Measurements from ENCODE around the gene KBTBD4.
"Not testable (repeated sequence)": the region's sequence is repeated elsewhere in the genome, so short reads cannot be mapped to it uniquely, and the experiment has no call there.

The KBTBD4 gene

DNA sequence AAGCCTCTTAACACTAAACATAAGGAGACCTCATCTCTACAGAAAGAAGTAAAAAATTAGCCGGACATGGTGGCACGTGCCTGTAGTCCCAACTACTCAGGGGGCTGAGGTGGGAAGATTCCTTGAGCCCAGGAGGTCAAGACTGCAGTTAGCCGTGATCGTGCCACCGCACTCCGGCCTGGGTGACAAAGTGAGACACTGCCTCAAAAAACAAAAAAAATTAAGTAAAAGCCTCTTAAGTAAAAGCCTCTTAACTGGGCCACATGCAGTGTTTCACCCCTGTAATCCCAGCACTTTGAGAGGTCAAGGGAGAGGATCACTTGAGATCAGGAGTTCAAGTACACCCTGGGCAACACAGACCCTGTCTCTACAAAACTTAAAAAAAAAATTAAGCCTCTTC lies 51.6 kb downstream of the KBTBD4 start:
- H3K4me1 Mint-ChIP-seq = peaks cover 53% of the 10 kb centered on the region
- H3K27ac Mint-ChIP-seq = peak overlapping the region in 1 of 2 donors; percentile 31
- H3K9me3 Mint-ChIP-seq = no peaks in the 10 kb centered on the region
- no peak for DNase-seq
- ATAC-seq = no peak
- H3K27me3 Mint-ChIP-seq = no peaks in the 10 kb centered on the region
- no peak overlapping the region for H3K4me3 Mint-ChIP-seq

DNA sequence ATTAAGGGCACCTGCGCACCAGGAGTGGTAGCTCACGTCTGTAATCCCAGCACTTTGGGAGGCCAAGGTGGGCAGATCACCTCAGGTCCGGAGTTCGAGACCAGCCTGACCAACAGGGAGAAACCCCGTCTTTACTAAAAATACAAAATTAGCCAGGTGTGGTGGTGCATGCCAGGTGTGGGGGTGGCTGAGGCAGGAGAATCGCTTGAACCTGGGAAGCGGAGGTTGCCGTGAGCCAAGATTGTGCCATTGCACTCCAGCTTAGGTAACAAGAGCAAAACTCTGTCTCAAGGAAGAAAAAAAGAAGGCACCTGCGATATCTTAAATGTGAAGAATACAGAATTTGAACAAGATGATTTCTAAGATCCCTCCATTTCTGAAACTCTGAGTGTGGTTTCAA lies 52.7 kb downstream of the KBTBD4 start:
- Mint-ChIP-seq H3K4me1 (peaks cover 50% of the 10 kb centered on the region), H3K27ac (peak overlapping the region in 1 of 2 donors; percentile 45), H3K4me3 (peak overlapping the region in 1 of 2 donors; percentile 14)
- ATAC-seq, H3K27me3 Mint-ChIP-seq, H3K9me3 Mint-ChIP-seq, DNase-seq: not testable (repeated sequence)

DNA sequence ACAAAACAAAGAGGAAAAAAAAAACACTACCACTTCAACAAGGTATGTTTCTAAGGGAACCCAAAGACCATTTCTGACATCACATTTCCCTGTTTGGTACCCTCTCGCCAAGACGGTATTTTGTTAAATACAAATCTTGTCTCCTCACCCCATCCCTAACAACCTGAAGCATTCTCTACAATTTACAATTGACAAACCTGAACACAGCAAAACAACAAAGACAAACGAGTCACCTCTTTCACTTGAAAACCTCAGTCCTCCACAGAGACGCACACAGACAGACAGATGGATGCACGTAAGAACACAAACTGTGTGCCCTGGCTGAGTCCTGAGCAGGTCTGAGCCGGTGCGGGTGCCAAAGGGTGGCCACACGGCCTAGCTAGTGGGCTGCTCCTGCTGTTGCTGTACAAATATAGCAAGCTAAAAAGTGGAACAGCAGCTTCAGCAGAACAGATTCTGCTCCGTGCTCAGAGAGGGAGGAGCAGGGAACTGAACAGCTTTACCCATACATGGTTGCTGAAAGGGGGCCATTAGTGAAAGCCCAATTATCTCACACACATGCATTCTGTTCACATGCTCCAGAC lies 54.4 kb downstream of the KBTBD4 start:
- peak overlapping the region; percentile 49 to 71 for H3K4me3 Mint-ChIP-seq
- peak; percentile 65 for ATAC-seq

DNA sequence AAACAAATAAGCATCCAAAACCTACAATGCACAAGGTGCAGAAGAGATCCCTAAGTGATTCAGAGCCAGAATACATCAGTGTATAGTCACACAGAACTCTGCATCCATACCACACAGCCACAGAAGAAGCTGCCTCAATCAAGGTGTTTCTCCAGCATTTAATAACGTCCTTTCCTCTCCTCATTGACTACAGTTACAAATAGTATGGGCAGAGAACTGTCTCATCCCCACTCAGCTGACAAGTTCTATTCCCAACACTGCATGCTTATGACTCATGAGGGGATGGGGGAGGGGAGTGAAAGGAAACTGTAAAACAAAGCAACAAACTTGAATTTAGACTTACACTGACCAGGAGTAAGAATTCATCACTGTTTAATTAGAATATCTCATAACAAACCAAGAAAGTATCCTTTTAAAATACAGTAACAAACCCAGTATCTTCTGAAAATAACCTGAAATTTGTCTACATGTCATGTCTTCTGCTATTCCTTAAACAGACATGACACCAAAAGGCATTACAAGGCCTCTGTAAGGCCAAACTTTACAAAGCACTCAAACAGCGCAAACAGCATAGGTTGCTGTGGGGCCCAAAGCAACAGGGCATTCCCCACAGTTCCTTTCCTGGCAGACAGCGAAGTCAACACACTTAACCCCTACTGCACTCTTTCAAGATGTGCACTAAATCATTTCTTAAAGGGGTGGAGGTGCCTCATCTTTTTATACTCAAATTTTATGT lies 55.1 kb downstream of the KBTBD4 start:
- H3K27me3 Mint-ChIP-seq = no peaks in the 10 kb centered on the region
- ATAC-seq (peak; percentile 89), DNase-seq (peak in 1 of 2 donors; percentile 40)
- peaks cover 62% of the 10 kb centered on the region for H3K4me1 Mint-ChIP-seq
- peak overlapping the region in 1 of 2 donors; percentile 92 for H3K27ac Mint-ChIP-seq
- H3K9me3 Mint-ChIP-seq = no peaks in the 10 kb centered on the region
- H3K4me3 Mint-ChIP-seq = peak overlapping the region; percentile 50 to 71

More for the DNA sequence above, 54.4 kb downstream of the KBTBD4 start:
- peak overlapping the region; percentile 10 to 80 for H3K27ac Mint-ChIP-seq
- peaks cover 55% of the 10 kb centered on the region for H3K4me1 Mint-ChIP-seq
- no peak for DNase-seq
- H3K9me3 Mint-ChIP-seq = no peaks in the 10 kb centered on the region
- H3K27me3 Mint-ChIP-seq = no peaks in the 10 kb centered on the region

All from stimulated activated naive CD8-positive, alpha-beta T cell treated with anti-CD3 and anti-CD28 coated beads, Interleukin-15, amount 100 ng/mL, for 72 hours (primary cell).